ENCODE data around the gene CYP2D6. TPM values are rescaled to one million over a fixed set of nuclear protein-coding genes. Genes with fewer than 3 reads are reported as not detected.

Gene CYP2D6
- total and polyA plus RNA-seq, 10 of the 15 experiments (the other 5 are each of a cell fraction or from before 2014, with no cell fraction given) = 0.08 to 1.4 (median 0.39) TPM

DNA sequence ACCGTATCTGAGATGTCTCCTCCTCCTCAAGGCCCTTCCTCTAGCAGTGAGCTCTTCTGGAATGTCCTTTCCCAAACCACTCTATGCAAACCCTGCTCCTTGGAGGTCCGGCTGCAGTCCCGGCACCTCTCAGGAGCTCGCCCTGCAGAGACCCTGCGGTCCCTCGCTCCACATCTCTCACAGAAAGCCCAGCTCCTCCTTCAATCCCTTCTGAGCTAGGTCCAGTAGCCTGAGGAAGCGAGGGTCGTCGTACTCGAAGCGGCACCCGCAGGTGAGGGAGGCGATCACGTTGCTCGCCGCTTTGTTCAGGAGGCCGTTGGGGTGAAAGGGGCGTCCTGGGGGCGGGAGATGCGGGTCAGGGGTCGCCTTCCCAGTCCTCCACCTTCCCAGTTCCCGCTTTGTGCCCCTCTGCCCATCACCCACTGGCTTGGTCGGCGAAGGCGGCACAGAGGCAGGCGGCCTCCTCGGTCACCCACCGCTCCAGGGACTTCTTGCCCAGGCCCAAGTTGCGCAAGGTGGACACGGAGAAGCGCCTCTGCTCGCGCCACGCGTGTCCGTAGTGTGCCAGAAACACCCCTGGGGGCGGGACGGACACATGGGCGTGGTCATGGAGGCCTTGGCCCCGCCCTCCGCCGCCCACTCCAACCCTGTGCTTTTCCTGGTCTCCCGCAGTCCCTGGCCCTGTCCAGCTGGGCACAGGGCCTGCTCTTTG lies 21.5 kb upstream of the CYP2D6 start (continued):
- TF ChIP-seq SKIL (IDR thresholded peaks at IDR 0.05; ENCODE audit: low read depth, poor library complexity, severe bottlenecking) = no peak
- no peak for TF ChIP-seq MYC (IDR thresholded peaks at IDR 0.05; ENCODE audit: insufficient read depth, insufficient read length, insufficient replicate concordance, low read length, severe bottlenecking)

DNA sequence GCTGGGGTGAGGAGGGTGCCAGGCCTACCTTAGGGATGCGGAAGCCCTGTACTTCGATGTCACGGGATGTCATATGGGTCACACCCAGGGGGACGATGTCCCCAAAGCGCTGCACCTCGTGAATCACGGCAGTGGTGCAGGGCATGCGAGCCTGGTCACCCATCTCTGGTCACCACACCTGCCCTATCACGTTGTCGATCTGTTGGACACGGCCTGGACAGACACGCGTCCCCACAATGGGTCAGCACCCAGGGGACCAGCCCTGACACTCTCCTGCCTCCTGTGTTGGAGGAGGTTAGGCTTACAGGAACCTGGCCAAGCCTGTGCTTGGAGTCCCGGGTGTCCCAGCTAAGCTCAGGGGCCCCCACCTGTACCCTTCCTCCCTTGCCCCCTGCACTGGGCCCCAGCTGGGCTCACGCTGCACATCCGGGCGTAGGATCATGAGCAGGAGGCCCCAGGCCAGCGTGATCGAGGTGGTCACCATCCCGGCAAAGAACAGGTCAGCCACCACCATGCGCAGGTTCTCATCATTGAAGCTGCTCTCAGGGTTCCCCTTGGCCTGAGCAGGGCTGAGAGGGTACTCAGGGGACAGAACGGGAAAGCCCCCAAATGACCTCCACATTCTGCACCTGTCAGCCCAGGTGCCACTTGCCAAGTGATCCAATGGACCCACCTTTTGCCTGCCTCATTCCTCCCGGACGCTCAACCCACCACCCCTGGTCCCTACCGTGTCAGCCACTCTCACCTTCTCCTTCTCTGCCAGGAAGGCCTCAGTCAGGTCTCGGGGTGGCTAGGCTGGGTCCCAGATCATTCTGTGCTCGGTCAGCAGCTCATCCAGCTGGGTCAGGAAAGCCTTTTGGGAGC lies 20.3 kb upstream of the CYP2D6 start:
- no peaks in the 10 kb centered on the region for H4K20me1 ChIP-seq (ENCODE audit: control insufficient read depth, insufficient read depth)
- no peaks in the 10 kb centered on the region for H3K4me1 ChIP-seq (ENCODE audit: control insufficient read depth, insufficient read depth, low read length)
- no peak overlapping the region for H3K4me3 ChIP-seq
- ATAC-seq (peak; percentile 15; the same call in 1 of the 3 replicates), FAIRE-seq (no peak), DNase-seq (ENCODE audit: low read depth, low spot score) (no peak)
- intact Hi-C loops (cut with micrococcal nuclease; ENCODE audit: unreplicated experiment) = no loop called here
- RAD21 ChIA-PET (ENCODE audit: unreplicated experiment) = no interaction called here
- in situ Hi-C loops (cut with MboI) = no loop called here
- no peaks in the 10 kb centered on the region for H3K9me3 ChIP-seq (replicated peaks; ENCODE audit: control insufficient read depth, insufficient read depth, low read length)
- no peak overlapping the region for H3K4me2 ChIP-seq (ENCODE audit: control insufficient read depth, insufficient read depth)
- 89% methylated on average over 27 of the region's 27 CpGs for WGBS (ENCODE audit: insufficient coverage, insufficient replicate concordance, low lambda C conversion rate, missing lambda C conversion rate)
- no peak overlapping the region for H2AFZ ChIP-seq (ENCODE audit: control insufficient read depth, low read depth, low read length)
- SMC1A ChIA-PET (ENCODE audit: uncharacterized antibody, unreplicated experiment) = no interaction called here
- no peaks in the 10 kb centered on the region for H3K79me2 ChIP-seq (ENCODE audit: control insufficient read depth, insufficient read depth, low read length)
- H3K9ac ChIP-seq (ENCODE audit: control insufficient read depth, insufficient read depth, low read length) = no peak overlapping the region
- POLR2A ChIA-PET = no interaction called here
- BruUV-seq (replicated peaks) = no TSS peak
- no peak overlapping the region for H3K27ac ChIP-seq (ENCODE audit: control insufficient read depth, insufficient read depth)
- H3K27me3 ChIP-seq (replicated peaks in 1 of 2; ENCODE audit: control insufficient read depth in 2 of 2, insufficient read depth in 2 of 2, low read length in 1 of 2) = no peaks in the 10 kb centered on the region
- H3K36me3 ChIP-seq (ENCODE audit: control insufficient read depth in 2 of 2, insufficient read depth in 2 of 2, low read length in 1 of 2) = peaks cover 2 to 3% of the 10 kb centered on the region in 2 experiments; a peak in 3 of 4 replicates
- CTCF ChIA-PET = no interaction called here
- TF ChIP-seq, protein P1, sequence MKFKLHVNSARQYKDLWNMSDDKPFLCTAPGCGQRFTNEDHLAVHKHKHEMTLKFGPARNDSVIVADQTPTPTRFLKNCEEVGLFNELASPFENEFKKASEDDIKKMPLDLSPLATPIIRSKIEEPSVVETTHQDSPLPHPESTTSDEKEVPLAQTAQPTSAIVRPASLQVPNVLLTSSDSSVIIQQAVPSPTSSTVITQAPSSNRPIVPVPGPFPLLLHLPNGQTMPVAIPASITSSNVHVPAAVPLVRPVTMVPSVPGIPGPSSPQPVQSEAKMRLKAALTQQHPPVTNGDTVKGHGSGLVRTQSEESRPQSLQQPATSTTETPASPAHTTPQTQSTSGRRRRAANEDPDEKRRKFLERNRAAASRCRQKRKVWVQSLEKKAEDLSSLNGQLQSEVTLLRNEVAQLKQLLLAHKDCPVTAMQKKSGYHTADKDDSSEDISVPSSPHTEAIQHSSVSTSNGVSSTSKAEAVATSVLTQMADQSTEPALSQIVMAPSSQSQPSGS (IDR thresholded peaks at IDR 0.05; ENCODE audit: low read length) = no peak
- TF ChIP-seq ASH2L (IDR thresholded peaks at IDR 0.05; ENCODE audit: borderline replicate concordance, low read depth) = no peak
- no peak for TF ChIP-seq MEF2A (IDR thresholded peaks at IDR 0.05; ENCODE audit: insufficient read depth, low read depth, low read length)
- TF ChIP-seq BCL11A (IDR thresholded peaks at IDR 0.05; ENCODE audit: low read depth, low read length) = no peak
- no peak for TF ChIP-seq RFX5 (IDR thresholded peaks at IDR 0.05; ENCODE audit: low read depth, low read length)
- no peak for TF ChIP-seq ZNF217 (IDR thresholded peaks at IDR 0.05)
- no peak for TF ChIP-seq NBN (IDR thresholded peaks at IDR 0.05)
- no peak for TF ChIP-seq ZBED1 (IDR thresholded peaks at IDR 0.05; ENCODE audit: borderline replicate concordance)
- TF ChIP-seq EP300 (IDR thresholded peaks at IDR 0.05; ENCODE audit: borderline replicate concordance in 1 of 2, control insufficient read depth in 1 of 2, low read depth in 2 of 2, low read length in 2 of 2) = no peak
- TF ChIP-seq LARP7 (IDR thresholded peaks at IDR 0.05) = no peak
- TF ChIP-seq NKRF (conservative IDR thresholded peaks at IDR 0.05) = no peak
- no peak for TF ChIP-seq MXI1 (IDR thresholded peaks at IDR 0.05; ENCODE audit: low read depth, low read length)
- no peak for TF ChIP-seq STAT1 (conservative IDR thresholded peaks at IDR 0.05)
- no peak for TF ChIP-seq RB1 (IDR thresholded peaks at IDR 0.05; ENCODE audit: borderline replicate concordance)

All from GM12878 (cell line).